GM18861 (cell line): ENCODE data around the gene DIP2C.
A peak's percentile ranks its signal among the peaks of the same experiment; 100 is the strongest.
"Not testable (repeated sequence)": the region's sequence is repeated elsewhere in the genome, so short reads cannot be mapped to it uniquely, and the experiment has no call there.

Experiments used
- ATAC-seq: cut with Tn5 transposase; IDR thresholded peaks from one replicate; pipeline ENCODE4 v1.9.1; 2021; ENCODE audit not compliant: unreplicated experiment

Gene DIP2C

DNA sequence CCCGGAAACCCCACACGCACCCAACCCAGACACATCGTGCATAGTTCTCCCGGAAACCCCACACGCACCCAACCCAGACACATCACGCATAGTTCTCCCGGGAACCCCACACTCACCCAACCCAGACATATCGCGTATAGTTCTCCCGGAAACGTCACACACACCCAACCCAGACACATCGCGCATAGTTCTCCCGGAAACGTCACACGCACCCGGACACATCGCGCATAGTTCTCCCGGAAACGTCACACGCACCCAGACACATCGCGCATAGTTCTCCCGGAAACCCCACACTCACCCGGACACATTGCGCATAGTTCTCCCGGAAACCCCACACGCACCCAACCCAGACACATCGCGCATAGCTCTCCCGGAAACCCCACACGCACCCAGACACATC lies 342.3 kb downstream of the DIP2C start:
- ATAC-seq = not testable (repeated sequence)

DNA sequence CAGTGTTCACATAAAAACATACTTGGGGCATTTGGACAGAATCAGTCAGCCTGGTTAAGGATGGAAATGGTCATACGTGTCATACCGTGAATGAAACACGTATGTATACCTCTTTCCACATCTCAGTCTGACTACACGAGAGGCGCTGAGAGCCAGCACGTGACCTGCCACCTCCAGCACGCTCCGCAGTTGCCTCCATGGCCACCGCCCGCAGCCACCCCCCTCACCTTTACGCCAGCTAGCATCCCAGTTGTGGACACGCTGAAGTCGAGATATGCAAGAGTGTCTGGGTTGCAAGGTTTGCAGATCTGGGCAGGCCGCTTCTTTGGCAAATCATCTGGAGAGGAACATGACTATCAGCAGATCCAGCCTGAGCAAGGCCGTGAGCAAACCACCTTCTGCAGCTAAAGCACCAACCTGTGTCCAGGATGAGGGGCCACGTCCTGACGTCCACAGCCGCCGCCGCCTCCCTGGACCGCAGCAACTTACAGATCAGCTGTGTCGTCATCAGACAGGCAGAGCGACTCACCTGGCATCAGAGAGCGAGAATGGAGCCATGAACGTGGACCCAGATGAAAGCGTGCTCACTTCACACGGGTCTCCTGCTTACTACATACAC lies 344.8 kb downstream of the DIP2C start:
- no peak for ATAC-seq

DNA sequence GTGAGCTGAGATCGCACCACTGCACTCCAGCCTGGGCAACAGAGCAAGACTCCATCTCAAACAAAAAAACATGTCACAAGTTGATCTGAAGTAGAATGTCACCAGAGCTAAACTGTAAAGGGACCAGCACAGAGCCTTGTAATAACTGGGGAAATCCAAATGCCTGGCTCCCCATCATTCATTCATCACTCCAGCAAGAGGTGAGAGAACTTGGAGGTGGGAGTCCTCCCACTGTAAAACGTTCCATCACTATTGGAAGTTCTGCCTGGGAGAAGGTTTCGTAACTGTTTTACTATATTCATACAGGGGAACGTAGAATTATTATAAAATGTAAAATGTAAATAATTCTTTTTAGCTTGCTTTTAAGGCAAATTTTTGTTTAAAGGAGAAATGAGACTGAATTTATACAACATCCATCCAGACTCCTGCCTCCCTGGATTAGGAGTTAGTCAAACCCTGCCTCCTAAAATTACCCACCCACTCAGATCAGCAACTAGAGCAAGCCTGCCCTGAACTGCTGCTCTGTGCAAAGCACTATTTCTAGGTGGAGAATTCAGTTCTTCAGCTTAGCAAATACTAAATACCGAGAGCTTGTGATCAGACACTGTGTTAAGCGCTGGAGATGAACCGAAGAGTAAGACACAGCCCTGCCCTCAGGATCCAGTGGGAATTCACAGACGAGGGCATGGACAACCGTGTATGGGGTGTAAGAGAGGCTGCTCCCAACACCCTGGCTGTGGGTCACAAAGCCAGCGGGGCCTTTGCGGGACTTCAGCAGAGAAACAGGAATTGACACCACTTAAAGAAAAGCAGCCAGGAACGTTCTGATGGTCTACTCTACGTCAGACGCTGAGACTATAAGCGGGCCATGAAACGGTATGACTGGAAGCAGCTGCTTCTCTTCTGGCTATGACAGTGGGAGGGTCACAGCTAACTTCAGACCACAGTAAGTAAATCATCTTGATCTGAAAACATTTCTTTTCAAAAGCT lies 345.9 kb downstream of the DIP2C start:
- ATAC-seq = no peak

DNA sequence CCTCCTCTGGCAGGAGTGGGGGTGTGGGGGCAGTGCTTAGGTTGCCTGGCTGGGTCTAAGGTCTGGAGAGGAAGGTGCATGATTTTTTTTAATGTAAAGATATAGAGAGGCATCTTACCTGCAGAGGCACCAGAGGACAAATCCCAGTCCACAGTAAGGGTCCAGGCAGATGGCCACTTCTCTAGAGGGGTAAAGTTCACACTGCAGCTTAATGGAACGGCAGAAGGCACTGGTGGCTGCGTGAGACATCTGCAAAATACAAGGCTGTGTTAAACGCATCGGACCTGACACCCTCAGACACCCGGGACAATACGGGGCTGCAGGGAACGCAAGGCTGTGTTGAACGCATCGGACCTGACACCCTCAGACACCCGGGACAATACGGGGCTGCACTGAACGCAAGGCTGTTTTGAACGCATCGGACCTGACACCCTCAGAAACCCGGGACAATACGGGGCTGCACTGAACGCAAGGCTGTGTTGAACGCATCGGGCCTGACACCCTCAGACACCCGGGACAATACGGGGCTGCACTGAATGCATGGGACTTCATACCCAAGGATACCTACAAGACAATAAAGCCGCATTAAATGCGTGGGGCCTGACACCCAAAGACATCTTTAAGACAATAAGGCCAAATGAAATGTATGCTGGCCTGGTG lies 348.3 kb downstream of the DIP2C start:
- no peak for ATAC-seq

DNA sequence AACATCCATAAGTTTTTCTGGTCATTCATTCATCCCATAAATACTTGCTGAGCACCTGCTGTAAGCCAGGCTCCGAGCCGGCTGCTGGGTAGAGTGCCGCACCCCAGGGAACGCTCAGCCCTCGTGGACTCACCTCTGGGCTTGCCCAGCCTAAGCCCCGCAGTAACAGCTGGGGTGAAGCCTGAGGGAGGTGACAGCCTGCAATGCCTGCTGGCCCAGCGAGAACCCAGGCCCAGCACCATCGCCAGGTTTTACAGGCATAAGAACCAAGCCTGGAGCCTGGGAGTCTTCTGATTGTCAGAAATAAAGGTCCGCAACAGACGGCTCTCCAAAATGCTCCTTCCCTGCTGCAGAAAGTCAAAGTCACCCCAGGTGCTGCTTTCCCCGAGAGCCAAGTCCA lies 348.8 kb downstream of the DIP2C start:
- ATAC-seq = no peak

DNA sequence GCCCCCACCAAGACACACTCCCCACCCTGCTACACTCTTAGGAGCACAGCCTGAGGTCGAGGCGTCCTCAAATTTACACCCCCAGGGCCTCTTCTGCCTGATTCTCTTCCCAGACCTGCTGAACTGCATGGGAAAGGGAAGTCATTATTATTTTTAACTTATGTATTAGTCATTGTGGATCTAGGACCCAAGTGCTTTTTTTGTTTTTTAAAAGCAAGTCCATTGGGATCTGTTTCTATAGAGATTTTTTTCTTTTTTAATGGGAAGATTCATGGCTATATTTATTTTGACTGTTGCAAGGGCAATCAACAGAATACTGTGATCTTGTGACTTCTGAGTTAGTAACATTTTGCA lies 350.5 kb downstream of the DIP2C start:
- no peak for ATAC-seq

DNA sequence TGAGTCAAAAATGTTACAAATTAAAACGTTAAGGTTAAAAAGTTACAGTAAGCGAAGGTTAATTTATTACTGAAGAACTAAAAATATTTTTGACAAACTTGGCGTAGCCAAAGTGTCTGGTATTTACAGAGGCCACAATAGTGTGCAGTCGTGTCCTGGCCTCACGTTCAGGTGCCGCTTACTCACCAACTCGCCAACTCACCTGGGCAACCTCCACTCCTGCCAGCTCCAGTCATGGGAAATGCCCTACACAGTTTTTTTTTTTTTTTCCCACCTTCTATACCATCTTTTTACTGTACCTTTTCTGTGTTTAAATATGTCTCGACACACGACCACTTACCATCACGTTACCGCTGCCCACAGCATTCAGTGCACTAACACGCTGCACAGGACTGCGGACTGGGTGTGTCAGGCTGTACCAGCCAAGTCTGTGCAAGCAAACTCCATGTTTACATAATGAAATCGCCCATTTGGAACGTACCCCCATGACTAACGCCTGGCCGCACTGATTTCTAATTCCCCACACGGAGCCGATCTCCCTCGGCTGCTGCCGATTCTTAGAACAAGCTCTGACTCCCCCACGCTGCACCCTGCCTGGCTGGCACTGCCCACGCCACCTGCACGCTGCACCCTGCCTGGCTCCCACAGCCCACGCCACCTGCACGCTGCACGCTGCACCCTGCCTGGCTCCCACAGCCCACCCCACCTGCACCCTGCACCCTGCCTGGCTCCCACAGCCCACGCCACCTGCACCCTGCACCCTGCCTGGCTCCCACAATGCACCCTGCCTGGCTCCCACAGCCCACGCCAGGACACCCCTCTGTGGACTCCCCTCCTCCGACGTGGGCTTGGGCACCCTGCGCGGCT lies 351.1 kb downstream of the DIP2C start:
- no peak for ATAC-seq

DNA sequence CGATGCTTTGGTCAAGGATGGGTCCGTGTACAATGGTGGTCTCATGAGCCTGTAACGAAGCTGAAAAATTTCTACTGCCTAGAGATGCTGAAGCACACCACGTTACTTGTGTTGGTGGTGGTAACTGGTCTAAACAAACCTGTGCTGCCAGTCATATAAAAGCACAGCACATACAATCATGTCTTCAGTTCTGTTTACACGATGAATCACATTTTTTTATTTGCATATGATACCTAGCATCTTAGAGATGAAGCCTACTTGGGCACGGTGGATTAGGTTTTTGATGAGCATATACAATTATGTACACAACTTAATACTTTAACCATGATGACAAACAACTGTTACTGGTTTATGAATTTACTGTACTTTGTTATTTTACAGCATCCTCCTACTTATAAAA lies 353.2 kb downstream of the DIP2C start:
- ATAC-seq = no peak

DNA sequence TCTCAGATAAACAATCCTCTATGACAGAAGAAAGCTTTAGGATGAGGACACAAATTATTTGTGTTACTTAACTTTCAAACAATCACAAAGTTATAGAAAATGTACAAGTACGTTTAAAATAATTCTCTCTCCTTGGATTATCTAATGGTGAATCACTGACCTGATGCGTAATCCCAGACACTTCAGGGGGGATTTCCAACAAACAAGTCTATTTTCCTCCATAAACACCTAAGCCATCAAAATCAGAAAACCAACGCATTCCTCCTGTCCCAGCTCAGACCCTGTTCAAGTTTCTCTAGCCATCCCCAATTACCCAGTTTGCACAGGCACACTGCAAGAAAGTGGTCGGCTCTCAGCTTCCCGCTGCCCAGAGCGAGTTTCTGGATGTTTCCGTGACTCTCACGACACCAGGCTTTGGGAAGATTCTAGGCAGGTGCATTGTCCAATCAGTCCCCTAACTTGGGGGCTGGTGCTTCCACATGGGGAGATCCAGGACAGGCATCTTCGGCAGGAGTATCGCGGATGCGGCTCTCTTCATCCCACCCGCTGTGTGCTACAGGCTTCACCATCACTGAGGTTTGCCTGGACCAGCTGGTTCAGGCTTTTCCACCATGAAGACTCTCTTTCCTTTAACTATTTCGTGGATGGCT lies 354.2 kb downstream of the DIP2C start:
- ATAC-seq = no peak

DNA sequence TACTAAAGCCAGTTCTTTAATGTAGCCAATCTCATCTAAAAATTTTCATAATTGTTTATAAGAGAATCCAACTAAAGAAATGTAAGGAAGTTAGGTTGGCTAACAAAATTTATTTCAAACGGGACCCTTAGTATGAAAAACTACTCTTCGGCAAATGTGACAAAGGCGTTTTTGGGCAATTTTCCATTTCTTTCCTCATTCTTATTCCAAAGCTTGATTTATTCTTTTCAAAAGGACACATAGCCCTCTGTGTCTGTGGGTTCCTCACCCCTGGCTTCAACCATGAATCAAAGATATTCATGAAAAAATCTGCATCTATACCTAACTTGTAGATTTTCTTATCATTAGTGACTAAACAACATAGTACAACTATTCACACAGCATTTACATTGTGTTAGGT lies 358.3 kb downstream of the DIP2C start:
- ATAC-seq = no peak

DNA sequence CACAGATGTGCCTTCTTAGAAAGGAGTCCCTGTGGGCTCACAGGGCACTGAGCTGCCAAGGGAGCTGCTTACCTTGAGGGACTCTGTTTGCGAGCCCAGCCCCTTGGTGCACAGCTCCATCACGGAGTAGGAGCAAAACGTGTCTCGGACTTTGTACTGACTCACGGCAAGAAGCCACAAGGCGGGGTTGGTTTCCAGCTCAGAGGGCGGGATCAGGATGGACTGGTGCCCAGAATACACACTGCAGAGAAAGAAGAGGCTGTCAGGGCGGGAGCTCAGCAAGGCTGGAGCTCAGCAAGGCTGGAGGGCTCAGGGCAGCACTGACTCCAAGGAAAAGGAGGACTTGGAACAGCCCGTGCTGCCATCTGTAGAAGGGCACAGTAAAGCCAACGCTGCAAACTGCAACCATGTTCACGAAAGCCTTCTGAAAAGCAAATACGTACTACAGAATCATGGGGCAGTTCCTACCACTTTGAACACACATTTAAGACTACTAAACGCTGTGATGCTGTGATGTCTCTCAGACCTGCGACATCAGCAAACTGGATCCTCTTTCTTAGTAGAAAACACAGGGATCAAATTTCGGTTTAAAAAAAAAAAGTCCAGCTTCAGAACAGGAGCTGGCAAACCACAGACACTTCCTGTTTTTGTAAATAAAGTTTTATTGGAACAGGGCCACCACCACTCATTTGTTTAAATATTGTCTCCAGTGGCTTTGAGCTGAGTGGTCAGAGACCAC lies 359.9 kb downstream of the DIP2C start:
- no peak for ATAC-seq

DNA sequence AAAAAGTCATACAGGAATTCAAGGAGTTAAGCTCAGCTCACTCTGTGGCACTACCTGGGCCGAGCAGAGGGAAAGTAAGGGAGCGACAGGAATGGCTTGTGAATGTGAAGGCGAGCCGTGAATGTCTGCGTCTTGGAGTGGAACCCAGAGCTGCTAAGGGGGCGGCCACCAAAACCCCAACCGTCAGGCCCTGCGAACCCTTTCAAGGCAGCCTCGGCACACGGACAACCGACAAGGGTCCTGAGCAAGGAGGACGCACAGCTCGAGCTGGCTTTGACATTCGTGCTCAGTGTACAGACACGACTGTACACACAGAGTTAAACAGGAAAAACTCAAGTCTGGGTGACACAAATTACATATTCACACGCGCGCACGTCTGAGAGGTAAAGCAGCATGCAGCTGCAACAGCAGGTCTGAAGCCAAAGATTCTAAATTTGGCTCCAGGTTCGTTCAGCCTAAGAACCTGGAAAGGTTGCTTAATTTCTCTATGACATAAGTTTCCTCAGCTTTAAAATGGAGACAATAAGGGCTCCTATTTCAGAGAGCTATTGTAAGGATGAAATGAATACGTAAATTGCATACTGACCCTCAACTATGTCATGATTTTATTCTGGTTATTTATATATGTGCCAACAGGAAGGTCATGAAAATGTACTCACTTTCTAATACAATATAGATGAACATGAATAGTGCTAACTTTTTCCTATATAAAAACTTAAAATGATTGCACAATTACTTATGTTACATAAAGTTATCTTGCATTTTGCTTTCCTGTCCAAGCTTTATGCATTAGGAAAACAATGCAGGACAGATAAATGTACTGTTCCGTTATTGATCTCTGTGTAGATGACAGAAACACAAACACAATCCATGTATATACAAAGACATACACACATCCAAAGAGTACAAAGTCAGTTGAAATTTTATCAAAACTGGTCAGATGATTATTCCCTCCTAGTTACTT lies 361.3 kb downstream of the DIP2C start:
- ATAC-seq = no peak

DNA sequence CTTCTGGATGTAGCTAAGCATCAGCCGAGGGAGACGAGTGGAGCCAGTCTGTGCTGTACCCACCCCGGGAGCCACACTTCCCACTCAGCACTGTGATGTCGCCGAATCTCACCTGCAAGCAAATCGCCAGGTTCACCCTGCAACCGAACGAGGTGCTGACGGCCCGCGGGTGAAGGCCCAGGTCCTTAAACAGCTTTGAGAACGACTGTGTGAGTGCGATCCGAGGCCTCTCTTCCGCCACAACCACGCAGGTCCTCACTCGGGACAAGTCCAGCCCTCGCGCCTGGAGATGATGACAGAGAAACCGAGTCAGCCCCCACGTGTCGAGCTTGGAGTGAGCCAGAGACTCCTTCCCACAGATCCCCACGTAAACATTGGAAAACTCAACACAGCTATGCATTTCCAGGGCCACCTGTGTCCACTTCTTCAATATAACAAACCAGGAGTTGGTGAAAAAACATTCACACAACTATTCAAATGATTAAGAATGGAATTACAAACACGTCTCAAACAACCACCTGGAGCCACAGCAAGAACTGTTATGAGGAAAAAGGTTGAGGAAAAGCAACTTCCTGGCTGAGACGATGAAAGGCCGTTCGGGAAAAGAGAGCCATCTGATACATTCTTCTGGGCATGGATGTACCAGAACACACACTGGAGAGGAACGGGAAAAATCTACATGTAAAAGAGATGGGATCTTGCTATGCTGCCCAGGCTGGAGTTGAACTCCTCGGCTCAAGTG lies 362.4 kb downstream of the DIP2C start:
- no peak for ATAC-seq

DNA sequence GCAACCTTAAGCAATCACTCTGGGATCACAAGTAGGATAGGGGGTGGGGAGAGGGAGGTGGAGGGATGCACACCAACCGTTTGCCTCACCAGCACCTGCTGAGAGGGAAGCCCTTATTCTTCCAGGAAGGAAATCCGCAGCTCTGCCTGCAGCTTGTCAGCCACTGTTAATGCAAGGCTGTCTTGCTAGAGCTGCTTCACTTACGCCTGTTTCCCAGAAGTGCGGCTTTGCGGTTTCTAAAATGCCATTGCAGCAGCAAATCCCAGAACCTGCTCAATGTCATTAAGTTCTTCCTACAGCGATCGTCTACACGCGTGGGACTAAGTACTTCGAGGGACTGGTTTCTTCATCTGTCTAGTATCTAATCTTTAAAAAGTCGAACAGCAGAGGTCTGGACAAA lies 363.1 kb downstream of the DIP2C start:
- ATAC-seq = no peak

DNA sequence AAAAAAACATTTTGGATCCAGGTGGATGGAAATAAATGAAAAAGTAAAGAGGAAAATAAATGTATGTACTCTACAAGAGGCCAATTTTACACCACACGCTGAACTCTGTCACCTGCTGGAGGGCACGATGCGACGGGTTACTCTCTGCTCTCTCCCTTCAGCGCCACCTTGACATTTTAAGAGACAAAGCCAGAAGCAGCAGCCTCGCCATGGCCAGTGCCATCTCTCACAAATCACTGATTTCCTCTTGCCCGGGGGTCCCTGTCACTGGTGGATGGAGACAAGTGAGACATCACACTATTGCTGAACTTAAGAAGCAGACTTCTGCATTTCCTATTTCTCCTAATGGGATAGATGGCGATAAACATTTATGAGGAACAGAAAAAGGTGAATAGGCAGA lies 364.2 kb downstream of the DIP2C start:
- ATAC-seq = no peak

DNA sequence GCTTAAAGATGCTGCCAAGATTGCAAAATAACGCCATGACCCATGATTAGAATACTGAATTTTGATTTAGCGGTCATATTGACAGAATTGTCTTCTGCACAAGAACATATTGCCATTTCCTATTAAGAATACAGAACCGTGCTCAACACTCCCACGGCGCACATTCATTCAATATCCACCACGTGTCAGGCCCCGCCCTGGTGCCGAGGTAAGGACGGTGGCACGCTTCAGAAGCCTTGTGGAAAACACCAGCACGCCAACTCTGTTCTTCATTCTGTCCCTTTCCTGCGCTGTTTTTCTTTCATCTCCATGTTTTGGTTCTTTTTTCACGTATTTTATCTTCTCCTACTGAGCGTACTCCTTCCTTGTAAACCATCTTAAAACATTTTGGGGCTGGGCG lies 364.9 kb downstream of the DIP2C start:
- no peak for ATAC-seq

DNA sequence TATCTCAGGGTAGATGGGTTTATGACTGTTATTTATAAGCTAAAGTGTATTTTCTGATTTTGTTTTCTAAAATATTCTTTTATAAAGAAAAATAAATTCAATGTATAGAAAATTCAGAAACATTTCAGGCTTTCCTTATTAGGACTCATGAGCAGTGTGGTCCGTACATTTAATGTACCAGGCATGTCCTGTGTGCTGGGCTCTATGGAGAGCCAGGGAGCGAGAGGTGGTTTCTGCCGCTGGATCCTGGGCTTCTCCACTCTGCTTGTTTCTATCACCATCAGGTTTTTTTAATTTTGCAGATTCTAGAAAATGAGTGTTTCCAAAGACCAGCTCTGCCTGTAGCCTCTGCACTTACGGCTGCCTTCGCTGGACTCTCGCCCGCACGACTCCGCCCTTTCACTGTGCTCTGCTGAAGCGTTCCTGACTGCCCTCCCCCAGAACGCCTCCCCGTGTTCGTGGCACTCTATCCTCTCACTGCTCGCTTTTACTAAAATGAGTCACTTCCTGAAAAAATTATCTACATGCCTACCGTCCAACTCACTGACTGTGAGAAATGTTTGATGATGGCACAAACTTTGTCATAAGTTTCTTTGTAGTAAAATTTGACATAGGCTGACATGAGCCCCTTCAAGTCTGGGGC lies 365.7 kb downstream of the DIP2C start:
- ATAC-seq = peak; percentile 97

DNA sequence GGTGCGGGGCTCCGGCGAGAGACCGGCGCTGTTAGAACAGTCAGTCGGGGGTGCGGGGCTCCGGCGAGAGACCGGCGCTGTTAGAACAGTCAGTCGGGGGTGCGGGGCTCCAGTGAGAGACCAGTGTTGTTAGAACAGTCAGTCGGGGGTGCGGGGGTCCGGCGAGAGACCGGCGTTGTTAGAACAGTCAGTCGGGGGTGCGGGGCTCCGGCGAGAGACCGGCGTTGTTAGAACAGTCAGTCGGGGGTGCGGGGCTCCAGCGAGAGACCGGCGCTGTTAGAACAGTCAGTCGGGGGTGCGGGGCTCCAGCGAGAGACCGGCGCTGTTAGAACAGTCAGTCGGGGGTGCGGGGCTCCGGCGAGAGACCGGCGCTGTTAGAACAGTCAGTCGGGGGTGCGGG lies 366.4 kb downstream of the DIP2C start:
- ATAC-seq = not testable (repeated sequence)
